WI38 (cell line): ENCODE results near the gene GLUD2.
"Not testable (repeated sequence)": the region's sequence is repeated elsewhere in the genome, so short reads cannot be mapped to it uniquely, and the experiment has no call there.

Experiments used
- H3K4me3 ChIP-seq: 2 replicates; pipeline ENCODE4 v1.5.1; 2011; ENCODE audit warnings: low read depth, mild to moderate bottlenecking, control low read depth, low read length
- TF ChIP-seq, protein P1 (sequence below): IDR thresholded peaks from 2 replicates; pipeline ENCODE4 v1.5.1; 2012; ENCODE audit warnings: low read depth, mild to moderate bottlenecking, control low read depth, low read length

Gene GLUD2

DNA sequence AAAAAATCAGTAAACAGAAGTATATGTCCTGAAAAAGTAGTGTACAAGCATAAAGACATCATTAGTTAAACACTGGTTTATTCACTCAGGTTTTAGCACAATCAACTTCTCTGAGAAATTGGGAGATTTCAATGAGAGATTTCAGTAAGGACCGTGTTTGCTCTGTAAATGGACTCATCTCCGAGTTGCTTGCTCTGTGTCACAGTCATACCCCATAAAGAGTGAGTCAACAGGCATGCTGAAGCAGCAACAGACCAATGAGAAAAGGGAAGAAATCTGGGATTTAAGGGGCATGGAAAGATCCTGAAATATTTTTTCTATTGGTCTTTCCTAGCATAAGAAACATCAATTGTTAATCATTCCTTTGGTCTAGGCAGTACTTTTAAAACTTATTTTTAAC lies 4.7 kb downstream of the GLUD2 start:
- TF ChIP-seq, protein P1, sequence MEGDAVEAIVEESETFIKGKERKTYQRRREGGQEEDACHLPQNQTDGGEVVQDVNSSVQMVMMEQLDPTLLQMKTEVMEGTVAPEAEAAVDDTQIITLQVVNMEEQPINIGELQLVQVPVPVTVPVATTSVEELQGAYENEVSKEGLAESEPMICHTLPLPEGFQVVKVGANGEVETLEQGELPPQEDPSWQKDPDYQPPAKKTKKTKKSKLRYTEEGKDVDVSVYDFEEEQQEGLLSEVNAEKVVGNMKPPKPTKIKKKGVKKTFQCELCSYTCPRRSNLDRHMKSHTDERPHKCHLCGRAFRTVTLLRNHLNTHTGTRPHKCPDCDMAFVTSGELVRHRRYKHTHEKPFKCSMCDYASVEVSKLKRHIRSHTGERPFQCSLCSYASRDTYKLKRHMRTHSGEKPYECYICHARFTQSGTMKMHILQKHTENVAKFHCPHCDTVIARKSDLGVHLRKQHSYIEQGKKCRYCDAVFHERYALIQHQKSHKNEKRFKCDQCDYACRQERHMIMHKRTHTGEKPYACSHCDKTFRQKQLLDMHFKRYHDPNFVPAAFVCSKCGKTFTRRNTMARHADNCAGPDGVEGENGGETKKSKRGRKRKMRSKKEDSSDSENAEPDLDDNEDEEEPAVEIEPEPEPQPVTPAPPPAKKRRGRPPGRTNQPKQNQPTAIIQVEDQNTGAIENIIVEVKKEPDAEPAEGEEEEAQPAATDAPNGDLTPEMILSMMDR, result no peak
- no peak overlapping the region for H3K4me3 ChIP-seq

DNA sequence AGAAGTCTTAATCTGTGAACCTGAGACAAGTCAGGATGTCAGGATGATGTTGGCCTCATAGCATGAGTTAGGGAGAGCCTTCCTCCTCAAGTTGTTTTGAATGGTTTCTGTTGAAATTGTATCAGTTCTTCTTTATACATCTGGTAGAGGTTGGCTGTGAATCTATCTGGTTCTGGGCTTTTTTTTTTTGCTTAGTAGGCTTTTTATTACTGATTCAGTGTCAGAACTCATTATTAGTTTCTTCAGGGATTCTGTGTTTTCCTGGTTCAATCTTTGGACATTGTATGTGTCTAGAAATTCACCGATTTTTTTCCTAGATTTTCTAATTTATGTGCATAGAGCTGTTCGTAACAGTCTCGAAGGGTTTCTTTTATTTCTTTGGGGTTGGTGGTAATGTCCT lies 14.9 kb downstream of the GLUD2 start:
- no peak overlapping the region for H3K4me3 ChIP-seq
- TF ChIP-seq, protein P1, result no peak

DNA sequence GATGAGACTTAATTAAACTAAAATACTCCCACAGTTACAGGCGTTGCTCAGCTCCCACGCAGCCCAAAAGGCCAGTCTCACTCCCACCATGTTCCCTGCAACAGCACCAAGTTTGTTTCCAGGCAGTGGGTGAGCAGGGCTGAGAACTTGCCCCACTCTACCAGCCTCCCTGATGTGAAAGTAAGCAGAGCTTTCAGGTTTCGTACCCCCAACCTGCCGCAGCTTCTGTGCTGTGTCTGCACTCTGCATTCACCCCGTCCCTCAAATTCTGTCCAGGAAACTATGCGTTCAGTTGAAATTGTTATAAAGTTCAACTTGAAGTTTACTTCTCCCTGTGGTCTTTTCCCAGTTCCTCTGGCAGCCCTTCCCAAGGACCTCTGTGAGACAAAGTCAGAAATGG lies 17.2 kb downstream of the GLUD2 start:
- TF ChIP-seq, protein P1, result no peak
- H3K4me3 ChIP-seq, result no peak overlapping the region

DNA sequence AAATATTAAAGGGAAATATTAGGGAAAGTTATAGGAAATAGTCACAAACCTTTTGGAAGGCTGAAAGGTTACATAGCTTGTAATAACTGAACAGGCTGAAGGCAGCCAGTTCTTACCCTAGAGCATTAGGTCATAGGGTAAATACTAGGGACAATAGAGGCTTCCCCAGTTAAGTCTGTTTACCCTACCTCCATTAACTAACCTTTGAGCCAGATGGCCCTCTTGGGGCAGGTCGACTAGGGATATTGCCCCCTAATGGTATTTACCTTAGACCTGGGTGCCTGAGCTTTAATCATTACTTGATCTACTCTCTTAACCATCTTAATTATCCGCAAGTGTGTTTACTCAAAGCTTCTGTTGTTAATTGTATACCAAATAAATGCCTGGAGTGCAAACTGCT lies 36.8 kb downstream of the GLUD2 start:
- H3K4me3 ChIP-seq, result not testable (repeated sequence)

DNA sequence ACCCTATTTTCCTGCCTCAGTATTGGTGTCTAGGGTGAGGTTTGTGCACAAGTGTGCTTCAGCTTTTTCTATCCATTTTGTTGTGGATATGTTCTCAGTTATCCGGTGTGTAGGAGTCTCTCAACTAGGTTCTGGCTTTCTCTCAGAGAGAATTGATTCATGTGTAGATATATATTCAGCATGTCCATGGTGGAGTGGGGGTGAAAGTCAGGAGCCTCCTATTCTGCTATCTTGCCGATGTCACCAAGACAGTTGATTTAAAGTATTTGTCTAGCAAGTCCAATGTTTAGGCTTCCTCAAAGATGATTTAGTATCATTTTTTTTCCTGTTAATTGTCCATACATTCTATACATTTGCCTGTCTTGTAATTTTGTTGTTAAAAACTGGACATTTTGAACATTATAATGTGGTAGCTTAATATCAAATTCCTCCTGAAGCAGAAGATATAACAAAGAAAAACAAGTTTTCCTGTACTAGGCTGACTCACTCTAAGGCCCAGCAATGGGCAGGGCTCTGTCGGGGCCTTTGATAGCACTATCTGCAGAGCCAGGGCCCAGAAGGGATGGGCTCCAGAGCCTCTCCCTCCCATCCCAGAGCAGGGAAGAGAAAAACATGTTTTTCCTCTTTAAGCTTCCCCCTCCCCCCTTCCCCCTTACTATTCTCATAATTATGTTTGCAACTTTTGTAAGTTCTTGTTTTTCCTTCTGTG lies 37.6 kb downstream of the GLUD2 start:
- no peak overlapping the region for H3K4me3 ChIP-seq
- TF ChIP-seq, protein P1, result no peak

DNA sequence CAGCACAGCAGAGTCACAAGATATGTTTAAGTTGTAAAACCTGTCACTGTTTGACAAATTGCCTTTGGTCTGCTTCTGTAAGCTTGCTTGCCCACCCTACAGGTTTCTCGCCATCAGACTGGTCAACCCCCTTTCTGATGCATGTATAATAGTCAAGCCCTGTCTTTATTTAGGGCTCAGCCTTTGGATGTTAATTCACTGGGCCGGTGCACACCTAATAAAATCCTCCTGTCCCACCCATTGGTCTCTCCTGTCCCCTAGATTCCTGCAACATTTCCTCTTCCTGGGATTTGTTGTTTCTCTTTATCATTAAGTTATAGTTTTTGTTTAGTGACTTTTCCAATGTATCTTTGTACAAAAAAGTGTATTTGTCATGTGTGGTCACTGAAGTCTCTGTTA lies 38.2 kb downstream of the GLUD2 start:
- TF ChIP-seq, protein P1, result no peak
- no peak overlapping the region for H3K4me3 ChIP-seq

DNA sequence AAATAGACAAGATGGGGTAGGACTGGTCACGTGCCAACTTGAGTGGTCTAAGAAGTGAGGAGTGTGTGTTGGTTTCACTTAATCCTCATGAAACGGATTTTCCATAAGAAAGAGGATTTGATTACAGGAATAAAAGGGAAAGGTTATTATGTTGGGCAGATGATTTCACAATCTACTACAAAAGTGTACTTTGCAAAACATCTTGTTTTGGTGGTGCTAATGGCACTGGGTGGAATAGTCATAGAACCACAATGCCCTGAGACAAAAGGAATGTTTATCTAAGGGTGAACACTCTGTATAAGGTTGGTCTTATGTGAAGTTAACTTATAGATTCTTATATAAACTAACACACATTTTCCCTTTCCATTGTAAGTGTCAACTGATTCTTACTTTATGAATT lies 45.6 kb downstream of the GLUD2 start:
- TF ChIP-seq, protein P1, result no peak
- no peak overlapping the region for H3K4me3 ChIP-seq
